ENCODE measurements around the gene MCEMP1. TPM values are rescaled to one million over a fixed set of nuclear protein-coding genes. Genes with fewer than 3 reads are reported as not detected.

MCEMP1 gene
- total RNA-seq, 1 donor from 2014 or later, result not detected

DNA sequence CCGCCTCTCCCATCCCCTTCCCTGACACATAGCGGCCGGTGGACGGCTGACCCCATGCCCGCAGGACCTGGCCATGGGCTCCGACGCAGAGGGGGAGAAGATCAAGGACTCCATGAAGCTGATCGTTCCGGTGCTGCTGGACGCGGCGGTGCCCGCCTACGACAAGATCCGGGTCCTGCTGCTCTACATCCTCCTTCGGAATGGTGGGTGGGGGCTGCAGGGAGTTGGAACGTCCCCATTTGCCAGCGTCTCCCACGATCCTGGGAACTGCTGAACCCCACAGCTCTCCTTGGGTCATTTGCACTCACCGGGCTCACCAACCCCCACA is 32.4 kb upstream of the MCEMP1 start:
- Mint-ChIP-seq H3K9me3 (ENCODE audit: unreplicated experiment) (no peaks in the 10 kb centered on the region), H3K27me3 (ENCODE audit: unreplicated experiment) (no peaks in the 10 kb centered on the region), H3K27ac (ENCODE audit: unreplicated experiment) (no peak overlapping the region), H3K36me3 (ENCODE audit: unreplicated experiment) (no peaks in the 10 kb centered on the region), H3K4me3 (ENCODE audit: unreplicated experiment) (no peak overlapping the region), H3K4me1 (ENCODE audit: unreplicated experiment) (no peaks in the 10 kb centered on the region)
- no peak for TF ChIP-seq CTCF (IDR thresholded peaks at IDR 0.05)
- no peak for DNase-seq (ENCODE audit: extremely low spot score, unreplicated experiment)

DNA sequence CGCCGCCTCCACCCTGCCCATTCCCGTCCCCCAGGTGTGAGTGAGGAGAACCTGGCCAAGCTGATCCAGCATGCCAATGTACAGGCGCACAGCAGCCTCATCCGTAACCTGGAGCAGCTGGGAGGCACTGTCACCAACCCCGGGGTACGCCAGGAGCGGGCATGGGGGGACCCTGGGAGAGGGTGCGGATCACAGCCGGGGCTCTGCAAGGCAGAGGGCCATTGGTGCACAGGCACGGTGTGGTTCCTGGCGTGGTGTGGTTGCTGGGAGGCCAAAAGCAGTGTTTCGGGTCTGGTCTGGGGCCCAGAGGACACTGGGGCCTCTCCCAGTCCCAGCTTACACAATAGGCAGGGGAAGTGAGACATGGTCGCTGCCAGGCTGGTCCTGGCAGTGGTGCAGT is 31.7 kb upstream of the MCEMP1 start:
- H3K36me3 Mint-ChIP-seq (ENCODE audit: unreplicated experiment), result no peaks in the 10 kb centered on the region
- TF ChIP-seq CTCF (IDR thresholded peaks at IDR 0.05), result no peak
- no peak overlapping the region for H3K27ac Mint-ChIP-seq (ENCODE audit: unreplicated experiment)

DNA sequence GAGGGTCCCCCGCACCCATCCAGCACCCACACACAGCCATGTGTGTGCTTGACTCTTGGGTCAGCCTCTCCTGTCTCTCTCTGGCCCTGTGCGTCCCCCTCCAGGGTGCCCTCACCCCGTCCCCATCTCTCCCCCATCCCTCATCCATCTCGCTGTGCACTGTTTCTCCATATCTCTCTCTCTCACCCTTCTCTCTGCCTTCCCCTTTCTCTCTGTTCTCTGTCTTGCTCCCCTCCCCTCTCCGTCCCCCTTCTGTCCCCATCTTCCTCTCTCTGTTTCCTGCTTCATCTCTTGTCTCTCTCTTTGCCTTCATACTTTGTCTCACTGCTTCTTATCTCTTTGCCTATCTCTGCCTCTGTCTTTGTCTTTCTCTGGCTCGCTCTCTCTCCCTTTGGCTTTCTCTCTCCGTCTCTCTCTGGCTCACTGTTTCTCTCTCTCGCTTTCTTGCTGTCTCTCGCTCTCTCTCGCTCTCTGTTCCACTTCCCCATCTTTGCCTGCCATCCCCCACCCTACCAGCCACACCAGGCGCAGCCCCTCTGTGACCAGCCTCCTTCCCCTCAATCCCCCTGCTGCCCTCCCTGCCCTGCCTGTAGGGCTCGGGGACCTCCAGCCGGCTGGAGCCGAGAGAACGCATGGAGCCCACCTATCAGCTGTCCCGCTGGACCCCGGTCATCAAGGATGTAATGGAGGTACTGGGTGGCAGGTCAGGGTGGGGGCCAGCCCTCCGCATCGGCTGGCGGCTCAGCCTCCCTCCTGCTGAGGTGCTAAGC is 31.0 kb upstream of the MCEMP1 start:
- Mint-ChIP-seq H3K27me3 (ENCODE audit: unreplicated experiment) (no peaks in the 10 kb centered on the region), H3K36me3 (ENCODE audit: unreplicated experiment) (no peaks in the 10 kb centered on the region), H3K27ac (ENCODE audit: unreplicated experiment) (no peak overlapping the region)

More for the DNA sequence above, 31.7 kb upstream of the MCEMP1 start:
- Mint-ChIP-seq H3K9me3 (ENCODE audit: unreplicated experiment) (no peaks in the 10 kb centered on the region), H3K27me3 (ENCODE audit: unreplicated experiment) (no peaks in the 10 kb centered on the region), H3K4me1 (ENCODE audit: unreplicated experiment) (no peaks in the 10 kb centered on the region), H3K4me3 (ENCODE audit: unreplicated experiment) (no peak overlapping the region)
- DNase-seq (ENCODE audit: extremely low spot score, unreplicated experiment), result no peak

DNA sequence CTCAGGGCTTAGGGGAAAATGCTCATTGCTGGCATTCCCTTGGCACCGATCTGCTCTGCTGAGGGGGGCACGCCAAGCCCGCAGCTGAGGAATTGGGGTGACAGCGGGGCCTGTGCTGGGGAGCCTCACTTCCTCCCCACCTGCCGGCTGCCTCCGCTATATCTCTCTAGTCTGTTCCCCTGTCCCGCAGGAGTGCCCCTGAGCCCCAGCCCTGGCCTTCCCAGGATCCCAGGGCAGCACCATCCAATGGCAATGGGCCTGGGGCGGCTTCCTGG is 30.5 kb upstream of the MCEMP1 start:
- Mint-ChIP-seq H3K9me3 (ENCODE audit: unreplicated experiment) (no peaks in the 10 kb centered on the region), H3K27me3 (ENCODE audit: unreplicated experiment) (peaks cover 2% of the 10 kb centered on the region), H3K4me1 (ENCODE audit: unreplicated experiment) (no peaks in the 10 kb centered on the region), H3K27ac (ENCODE audit: unreplicated experiment) (no peak overlapping the region), H3K4me3 (ENCODE audit: unreplicated experiment) (no peak overlapping the region), H3K36me3 (ENCODE audit: unreplicated experiment) (no peaks in the 10 kb centered on the region)
- no peak for DNase-seq (ENCODE audit: extremely low spot score, unreplicated experiment)
- TF ChIP-seq CTCF (IDR thresholded peaks at IDR 0.05), result no peak

More for the DNA sequence above, 31.0 kb upstream of the MCEMP1 start:
- H3K4me1 Mint-ChIP-seq (ENCODE audit: unreplicated experiment), result no peaks in the 10 kb centered on the region
- no peak for DNase-seq (ENCODE audit: extremely low spot score, unreplicated experiment)
- no peak for TF ChIP-seq CTCF (IDR thresholded peaks at IDR 0.05)
- no peak overlapping the region for H3K4me3 Mint-ChIP-seq (ENCODE audit: unreplicated experiment)
- H3K9me3 Mint-ChIP-seq (ENCODE audit: unreplicated experiment), result no peaks in the 10 kb centered on the region

DNA sequence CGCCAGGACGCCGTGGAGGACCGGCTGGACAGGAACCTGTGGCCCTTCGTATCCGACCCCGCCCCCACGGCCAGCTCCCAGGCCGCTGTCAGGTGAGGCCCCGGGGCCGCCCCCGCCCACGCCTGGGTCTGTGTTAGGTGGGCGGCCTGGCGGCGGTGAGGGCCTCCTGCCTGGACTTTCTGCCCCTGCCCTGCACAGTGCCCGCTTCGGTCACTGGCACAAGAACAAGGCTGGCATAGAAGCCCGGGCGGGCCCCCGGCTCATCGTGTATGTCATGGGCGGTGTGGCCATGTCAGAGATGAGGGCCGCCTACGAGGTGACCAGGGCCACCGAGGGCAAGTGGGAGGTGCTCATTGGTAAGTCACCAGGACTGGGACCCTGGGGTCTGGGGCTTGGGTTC is 29.7 kb upstream of the MCEMP1 start:
- no peaks in the 10 kb centered on the region for H3K36me3 Mint-ChIP-seq (ENCODE audit: unreplicated experiment)
- TF ChIP-seq CTCF (IDR thresholded peaks at IDR 0.05), result no peak
- peaks cover 5% of the 10 kb centered on the region for H3K27me3 Mint-ChIP-seq (ENCODE audit: unreplicated experiment)
- H3K9me3 Mint-ChIP-seq (ENCODE audit: unreplicated experiment), result no peaks in the 10 kb centered on the region
- H3K4me3 Mint-ChIP-seq (ENCODE audit: unreplicated experiment), result no peak overlapping the region
- no peak overlapping the region for H3K27ac Mint-ChIP-seq (ENCODE audit: unreplicated experiment)
- DNase-seq (ENCODE audit: extremely low spot score, unreplicated experiment), result no peak
- peaks cover 3% of the 10 kb centered on the region for H3K4me1 Mint-ChIP-seq (ENCODE audit: unreplicated experiment)
